HG03159 (cell line): Measurements from ENCODE around the gene TBX19.

Experiments
- ATAC-seq: cut with Tn5 transposase; IDR thresholded peaks from one replicate; pipeline ENCODE4 v1.9.1; 2021; ENCODE audit warnings: mild to moderate bottlenecking, moderate library complexity; ENCODE audit not compliant: unreplicated experiment

Gene TBX19

DNA sequence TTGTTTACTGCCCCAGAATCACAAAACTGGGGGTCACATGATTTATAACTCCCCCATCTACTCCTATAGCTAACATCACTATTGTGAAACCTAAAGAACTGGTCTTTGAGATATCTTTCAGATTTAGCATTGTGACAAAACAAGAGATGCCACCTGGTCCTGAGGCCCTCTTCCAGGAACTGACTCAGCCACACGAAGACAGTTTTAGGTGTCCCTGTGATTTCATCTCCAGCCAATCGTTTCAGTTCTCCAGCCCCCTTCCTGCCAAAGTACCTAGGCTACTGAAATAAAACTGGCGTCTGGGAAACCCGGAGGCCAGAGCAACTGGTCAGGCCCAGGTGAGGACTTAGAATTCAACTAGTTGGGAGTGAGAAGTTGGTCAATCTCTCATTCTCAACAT lies 36.6 kb downstream of the TBX19 start:
- no peak for ATAC-seq

DNA sequence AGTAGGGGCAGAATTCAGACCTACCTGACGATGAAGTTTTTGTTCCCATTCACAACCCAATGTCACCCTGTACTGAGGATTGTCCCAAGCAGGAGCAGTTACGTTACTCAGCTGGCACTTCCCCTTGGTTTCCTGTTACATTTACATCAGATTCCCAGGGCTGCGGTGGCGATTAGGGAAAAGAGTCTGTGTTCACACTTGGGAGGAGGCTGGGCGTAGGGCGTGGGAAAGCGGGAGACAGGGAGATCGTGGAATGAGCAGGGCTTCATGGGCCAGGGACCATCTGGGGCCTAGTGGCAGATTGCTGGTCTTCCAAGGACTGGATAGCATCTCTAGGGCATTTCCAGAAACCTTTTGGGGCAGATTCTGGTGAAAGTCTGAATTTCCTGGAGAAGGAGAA lies 39.0 kb downstream of the TBX19 start:
- ATAC-seq, result no peak

DNA sequence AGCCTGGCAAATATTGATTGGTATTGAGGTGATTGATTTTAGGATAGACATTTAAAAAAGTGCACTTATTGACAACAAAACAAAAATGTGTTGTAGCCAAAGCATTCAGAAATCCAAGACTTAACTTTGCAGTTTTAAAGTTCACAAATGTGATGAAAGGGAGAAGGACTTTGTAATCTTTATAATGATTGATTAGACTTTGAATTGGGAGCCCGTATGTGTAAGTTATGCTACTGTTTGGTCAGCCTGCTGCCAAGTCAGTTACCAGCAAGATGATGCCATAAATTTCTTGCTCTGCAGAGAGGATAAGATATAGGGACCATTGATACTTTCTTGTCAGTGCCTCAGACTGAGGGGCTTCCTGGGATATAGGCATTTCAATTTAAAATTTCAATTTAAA lies 39.5 kb downstream of the TBX19 start:
- ATAC-seq, result no peak

DNA sequence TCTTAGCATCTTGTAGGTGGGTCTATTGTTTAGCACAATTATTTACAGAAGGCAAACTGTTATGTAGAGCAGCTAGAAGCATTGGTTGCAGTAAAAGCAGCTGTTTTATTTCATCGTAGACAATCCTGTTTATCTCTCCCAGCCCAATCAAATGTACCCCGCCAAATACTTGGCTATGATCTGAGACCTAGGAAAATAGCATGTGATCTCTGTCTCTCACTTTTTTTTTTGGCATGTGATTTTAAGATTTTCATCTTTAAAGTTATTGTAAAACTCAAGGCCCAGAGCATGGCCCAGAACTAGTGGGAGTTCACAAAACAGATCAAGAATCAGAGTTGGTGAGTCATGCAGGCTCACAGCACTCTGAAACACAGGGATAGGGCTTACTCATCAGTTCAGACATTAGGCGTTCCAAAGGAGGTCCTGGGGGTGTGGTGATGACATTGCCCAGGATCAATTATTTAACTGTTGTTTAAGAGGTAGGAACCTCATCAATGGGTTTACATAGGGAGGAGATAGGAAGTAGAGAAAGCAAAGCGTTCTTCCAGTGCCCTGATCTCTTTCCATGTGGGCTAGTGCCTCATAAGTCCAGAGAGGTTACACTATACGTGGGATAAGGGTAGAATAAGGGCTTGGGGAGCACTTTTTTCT lies 40.2 kb downstream of the TBX19 start:
- ATAC-seq, result no peak

DNA sequence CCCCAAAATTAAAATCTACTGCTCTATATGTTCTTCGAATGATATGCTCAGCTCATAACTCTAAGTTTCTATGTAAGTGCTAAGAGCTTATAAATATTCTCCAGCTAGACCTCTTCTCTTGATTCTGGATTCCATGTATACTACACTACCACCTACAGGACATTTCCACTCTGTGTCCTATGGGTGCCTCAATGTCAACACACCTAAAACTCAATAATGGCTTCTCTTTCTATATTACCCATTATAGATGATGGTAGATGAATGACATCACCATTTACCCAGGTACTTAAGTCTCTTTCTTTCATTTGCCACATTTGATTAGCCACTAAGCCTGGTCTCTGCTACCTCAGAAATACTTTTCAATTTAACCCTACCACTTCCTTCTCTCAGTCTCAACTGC lies 41.3 kb downstream of the TBX19 start:
- no peak for ATAC-seq

DNA sequence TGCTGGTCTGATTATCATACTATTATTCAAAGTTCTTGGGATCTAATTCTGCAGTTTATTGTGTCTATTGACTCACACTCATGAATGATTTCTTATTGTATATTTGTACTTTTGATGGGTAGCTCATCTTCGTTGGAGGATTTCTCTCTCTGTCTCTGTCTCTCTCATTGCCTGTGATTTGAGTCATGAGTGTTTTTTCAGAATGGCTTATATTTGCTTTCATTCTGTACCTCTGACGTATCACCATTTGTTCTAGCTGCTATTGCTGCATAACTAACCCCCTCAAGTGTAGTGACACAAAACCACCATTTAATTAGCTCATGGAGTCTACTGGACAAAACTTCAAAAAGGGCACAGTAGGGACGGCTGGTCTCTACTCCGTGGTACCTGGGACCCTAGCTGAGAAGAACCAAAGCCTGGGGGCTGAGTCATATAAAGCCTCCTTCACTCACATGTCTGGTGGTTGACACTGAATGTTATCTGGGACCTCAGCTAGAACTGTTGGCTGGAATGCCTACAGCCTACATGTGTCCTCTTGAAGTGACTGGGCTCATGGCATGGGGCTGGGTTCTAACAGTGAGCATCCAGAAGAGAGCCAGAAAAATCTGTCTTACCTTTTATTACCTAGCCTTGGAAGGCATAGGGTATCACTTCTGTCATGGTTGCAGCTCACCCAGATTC lies 44.2 kb downstream of the TBX19 start:
- no peak for ATAC-seq

DNA sequence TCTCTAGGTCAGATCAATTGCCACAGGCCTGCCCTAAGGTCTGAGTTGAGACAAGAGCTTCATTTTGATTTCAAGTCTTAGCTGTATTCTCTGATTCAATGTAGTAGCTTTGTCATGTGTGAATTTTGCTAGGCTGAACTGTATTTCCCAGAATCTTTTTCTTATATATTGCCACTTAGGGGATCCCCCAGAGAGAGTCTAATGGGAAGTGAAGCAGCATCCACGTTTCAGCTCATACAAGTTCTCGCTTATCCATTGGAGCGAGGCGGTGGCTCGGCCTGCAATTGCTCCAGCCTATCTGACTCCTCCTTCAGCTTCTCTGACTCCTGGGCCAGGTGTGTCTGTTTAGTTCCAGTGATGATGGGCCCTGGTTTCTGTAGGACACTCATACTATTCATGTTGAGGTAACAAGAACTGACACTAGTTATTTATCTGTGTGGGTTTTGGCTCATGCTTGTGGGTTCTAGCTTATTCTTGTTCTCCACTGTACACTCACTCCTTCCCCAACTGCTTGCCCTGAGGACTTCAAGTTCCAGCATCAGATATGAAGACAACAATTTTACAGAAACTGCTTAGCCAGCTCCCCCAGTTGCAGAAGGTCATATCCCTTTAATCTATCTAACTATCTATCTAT lies 48.2 kb downstream of the TBX19 start:
- no peak for ATAC-seq

DNA sequence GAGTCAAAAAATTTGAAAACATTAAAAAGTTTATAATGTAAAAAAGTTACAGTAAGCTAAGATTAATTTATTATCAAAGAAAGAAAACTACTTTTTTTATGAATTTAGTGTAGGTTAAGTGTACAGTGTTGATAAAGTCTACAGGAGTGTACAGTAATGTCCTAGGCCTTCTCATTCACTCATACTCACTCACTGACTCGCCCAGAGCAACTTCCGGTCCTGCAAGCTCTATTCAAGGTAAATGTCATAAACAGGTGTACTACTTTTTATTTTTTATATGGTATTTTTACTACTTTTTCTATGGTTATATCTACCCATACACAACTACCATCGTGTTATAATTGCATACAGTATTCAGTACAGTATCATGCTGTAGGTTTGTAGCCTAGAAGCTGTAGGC lies 49.6 kb downstream of the TBX19 start:
- ATAC-seq, result no peak

DNA sequence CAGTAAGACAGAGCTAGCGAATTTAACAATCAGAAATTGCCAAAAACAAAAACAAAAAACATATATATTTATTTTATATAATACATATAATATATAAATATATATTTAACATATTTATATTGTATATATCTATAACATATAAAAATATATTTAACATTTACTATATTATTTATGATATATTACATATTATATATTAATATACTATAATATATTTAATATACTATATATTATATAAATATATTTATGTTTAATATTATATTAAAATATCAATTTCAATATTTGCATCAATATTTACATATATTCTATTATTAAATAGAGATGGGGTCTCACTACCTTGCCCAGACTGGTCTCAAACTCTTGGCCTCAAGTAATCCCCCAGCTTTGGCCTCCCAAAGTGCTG lies 50.9 kb downstream of the TBX19 start:
- ATAC-seq, result no peak

DNA sequence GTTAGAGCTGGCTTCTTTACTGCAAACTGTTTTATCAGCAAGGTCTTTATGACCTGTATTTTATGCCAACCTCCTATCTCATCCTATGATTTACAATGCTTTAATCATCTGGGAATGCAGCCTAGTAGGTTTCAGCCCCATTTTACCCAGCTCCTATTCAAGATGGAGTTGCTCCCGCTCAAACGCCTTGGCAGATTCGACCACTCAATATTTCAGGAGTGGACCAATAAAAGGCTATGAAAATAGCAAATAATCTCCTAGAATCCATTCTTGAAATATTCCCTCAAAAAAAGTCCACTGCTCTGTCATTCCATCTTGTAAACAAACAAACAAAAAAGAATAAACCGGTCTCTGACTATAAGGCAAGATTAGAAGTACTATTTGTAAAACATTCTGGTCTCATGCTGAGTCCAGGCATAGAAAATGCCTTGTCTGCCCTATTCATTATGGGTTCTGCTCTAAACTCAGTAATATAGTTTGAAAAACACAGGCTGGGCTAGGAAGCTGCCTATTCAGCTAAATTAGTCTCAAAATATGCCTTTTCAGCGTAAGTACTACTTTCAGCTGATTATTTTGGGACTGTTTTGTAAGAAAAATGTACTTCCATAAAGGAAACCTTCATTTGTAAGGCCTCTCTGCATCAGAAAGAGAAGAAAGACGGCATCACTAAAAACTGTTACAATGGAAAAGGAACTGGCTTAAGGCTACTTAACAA lies 53.0 kb downstream of the TBX19 start:
- no peak for ATAC-seq

DNA sequence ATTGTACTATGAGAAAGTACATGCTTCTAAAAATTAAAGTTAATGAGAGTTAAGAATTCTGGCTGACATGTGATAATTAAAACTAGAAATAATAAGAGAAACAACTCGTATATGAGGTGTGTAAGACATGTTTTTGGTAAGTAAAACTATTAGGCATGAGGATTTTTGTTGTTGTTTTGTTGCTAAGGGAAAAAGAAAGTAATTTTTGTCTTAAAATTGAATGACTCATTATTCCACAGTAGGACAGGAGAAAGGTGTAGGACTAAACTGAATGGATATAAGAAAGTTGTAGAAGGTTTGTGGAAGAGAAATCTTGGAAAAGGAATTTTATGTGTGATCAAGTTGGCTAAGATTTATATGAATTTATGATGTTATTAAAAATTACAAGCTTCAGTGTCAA lies 54.8 kb downstream of the TBX19 start:
- no peak for ATAC-seq

DNA sequence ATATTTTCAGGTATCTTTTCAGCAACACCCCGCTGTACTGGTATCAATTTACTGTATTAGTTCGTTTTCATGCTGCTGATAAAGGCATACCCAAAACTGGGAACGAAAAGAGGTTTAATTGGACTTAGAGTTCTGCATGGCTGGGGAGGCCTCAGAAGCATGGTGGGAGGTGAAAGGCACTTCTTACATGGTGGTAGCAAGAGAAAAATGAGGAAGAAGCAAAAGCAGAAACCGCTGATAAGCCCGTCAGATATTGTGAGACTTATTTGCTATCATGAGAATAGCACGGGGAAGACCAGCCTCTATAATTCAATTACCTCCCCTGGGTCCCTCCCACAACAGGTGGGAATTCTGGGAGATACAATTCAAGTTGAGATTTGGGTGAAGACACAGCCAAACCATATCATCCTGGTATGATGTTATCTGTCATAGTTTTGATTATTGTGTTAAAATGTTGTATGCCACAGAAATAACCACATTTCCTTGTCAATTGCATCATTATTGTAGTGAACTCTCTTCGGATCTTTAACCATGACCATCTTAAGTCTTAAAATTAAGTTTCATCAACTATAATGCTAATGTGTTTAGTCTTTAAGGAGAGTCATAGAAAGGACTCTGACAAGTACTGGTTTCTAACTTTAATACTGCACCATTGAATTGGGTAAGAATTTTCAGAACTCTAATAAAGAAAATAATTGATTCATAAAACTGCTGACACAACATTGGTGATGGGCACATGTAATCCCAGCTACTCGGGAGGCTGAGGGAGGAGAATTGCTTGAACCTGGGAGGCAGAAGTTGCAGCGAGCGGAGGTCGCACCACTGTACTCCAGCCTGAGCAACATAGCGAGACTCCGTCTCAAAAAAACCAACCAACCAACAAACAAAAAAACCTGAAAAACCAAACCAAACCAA lies 58.2 kb downstream of the TBX19 start:
- no peak for ATAC-seq

DNA sequence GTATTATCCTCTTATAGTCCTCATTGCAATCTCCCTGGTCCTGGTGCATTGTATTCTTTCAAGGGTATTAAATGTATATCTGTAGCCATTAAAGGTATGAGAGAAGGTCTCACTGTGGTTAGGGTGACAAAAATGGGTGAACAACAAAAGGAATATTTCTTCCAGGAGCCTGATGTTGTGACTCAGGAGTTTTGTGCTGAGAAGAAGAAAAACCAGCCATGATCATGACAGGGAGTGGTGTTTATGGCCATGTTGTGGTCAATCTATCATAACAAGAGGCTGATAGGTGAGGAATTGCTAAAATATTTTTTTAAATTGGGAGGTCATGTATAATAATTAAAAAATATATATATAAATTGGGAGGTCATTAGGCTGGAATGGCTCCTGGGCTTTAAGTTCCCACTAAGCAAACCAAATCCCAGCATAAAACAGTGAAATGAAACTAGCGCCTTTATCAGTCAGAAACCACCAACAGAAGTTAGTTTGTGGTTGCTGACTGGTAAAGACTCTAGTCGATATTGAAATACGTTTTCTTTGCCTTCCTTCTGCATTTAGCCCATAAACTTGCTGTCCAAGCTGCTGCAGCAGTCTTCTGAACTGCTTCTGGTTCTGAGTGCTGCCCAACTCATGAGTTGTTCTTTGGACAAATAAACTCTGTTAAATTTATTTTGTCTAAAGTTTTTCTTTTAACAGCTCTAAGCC lies 60.3 kb downstream of the TBX19 start:
- ATAC-seq, result no peak

DNA sequence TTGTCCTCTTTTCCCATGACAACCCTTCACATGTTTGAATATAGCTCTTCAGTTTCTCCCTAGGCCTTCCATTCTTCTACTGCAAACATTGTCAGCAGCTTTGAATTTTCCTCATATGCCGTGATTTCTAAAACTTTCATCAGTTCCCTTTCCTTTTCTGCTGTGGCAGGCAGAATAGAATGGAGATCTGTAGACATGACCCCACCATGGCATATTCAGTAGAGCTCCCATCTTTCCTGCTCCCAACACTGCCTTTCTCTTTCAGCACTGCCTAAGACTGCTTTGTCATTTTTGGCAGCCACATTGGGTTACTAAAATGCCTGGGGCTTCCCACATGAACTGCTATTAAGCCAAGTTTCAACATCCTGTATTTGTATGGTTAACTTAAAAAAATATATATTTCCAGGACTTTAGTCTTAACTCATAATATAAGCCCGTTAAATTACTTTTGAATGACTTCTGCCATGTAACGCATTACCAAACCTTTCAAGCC lies 60.9 kb downstream of the TBX19 start:
- no peak for ATAC-seq

DNA sequence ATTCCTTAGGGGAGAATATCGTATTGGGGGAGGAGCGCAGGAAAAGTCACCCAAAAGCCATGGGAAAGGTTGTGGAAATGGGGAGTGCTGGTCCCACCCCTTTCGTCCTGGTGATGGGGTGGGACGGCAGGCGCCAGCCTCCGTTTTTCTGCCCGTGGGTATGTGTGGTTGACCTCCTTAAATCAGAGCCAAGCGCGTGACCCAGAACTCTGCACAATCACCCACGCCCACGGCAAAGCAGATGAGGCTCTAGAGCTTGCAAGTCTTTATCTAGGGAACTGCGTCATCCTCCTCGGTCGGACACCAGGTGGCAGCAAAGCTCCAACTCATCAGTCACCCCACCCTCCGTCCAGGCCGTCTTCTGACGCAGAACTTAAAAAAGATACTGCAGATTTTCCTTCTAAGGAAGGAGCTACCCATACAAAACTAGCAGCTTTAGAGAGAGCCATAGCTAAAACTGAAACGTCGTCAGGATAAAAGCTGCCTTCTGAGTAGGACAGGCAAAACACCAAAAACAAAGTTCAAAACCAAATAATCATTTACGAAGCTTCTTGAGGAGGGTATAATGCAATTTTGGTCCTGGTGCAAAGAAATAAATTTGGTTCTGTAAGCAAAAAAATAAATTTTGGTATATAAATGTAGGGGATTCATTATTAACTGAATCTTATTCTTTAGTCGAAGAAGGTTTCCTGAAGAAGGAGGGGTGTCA lies 62.0 kb downstream of the TBX19 start:
- peak; percentile 94 for ATAC-seq

DNA sequence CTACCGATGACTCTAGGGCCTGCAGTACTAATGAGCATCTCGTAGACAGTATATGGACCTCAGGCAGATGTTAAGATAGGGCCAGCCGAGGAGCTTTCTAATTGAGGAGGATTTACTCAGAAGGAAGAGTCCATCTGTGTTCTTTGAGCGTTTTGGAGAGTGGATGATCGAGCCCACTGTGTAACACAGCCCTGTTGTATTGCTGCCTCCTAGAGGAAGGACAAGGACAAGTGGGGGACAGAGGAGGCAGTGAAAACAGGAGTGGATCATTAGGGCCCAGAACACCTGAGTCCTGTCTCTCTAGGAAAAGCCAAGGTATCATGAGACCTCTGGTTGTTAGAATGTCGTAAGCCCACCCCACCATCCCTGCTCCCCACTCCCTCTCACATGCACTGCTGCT lies 62.9 kb downstream of the TBX19 start:
- ATAC-seq, result no peak

DNA sequence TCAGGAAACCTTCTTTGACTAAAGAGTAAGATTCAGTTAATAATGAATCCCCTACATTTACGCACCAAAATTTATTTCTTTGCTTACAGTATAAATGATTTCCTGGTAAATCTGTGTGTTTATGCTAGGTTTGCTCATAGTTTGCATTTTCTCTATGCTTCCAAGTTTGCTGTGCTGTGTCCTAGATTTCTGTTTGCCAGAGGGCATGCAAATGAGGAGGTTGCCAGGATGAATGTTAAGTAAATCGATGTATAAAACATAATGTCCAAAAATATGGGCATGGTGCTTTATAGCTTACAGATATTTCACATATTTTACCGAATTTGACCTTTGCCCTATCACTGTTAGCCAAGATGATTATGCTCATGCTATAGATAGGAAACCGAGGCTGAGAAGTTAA lies 63.8 kb downstream of the TBX19 start:
- ATAC-seq, result no peak

DNA sequence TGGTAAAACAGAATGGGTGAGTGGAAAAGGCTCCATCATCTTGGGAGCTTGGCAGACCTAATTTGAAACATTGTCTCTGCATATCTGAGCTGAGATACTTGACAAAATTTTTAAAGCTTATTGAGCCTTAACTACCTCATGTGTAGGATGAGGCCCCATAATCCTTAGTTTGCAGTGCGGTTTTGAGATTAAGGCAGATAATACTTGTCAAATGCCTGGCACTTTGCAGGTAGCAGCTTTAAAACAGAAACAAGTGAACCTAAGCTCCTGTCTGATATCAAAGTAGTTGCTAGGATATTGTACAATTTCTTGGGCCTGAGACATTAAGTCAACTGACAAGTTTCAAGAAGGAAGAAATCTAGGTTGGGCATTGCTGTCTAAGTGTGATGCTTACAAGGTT lies 65.3 kb downstream of the TBX19 start:
- no peak for ATAC-seq

DNA sequence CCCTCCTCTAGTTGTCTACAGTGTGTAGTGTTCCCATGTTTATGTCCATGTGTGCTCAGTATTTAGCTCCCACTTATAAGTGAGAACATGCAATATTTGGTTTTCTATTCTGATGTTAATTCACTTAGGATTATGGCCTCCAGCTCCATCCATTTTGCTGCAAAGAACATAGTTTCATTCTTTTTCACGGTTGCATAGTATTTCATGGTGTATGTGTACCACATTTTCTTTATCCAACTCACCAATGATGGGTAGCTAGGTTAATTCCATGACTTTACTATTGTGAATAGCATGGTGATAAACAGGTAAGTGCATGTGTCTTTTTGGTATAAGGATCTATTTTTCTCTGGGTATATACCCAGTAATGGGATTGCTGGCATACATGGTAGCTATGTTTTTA lies 67.0 kb downstream of the TBX19 start:
- no peak for ATAC-seq
